BLaER1 treated with 17β-estradiol and CSF1 and Interleukin-3, amounts not matched to agents 10 nM and 100 nM (cell line): ENCODE results near the gene ANO6.
"Not testable (repeated sequence)": the region's sequence is repeated elsewhere in the genome, so short reads cannot be mapped to it uniquely, and the experiment has no call there.

Experiments
- H3K27ac ChIP-seq, 11 experiments: shearing (Covaris generic); formaldehyde crosslinking; 2 replicates each; pipeline ENCODE4 v1.8.1; 2022
- H3K27me3 ChIP-seq, 11 experiments: shearing (Covaris generic); formaldehyde crosslinking; 2 replicates each; pipeline ENCODE4 v1.8.1; 2022
- H3K36me3 ChIP-seq, 11 experiments: shearing (Covaris generic); formaldehyde crosslinking; 2 replicates each; pipeline ENCODE4 v1.8.1; 2022
- H3K4me1 ChIP-seq, 10 experiments: shearing (Covaris generic); formaldehyde crosslinking; 2 replicates each; pipeline ENCODE4 v1.8.1; 2022
- H3K4me2 ChIP-seq, 11 experiments: shearing (Covaris generic); formaldehyde crosslinking; 2 replicates each; pipeline ENCODE4 v1.8.1; 2022
- H3K4me3 ChIP-seq, 10 experiments: shearing (Covaris generic); formaldehyde crosslinking; 2 replicates each; pipeline ENCODE4 v1.8.1; 2022
- H3K9ac ChIP-seq, 11 experiments: shearing (Covaris generic); formaldehyde crosslinking; 2 replicates each; pipeline ENCODE4 v1.8.1; 2022
- H3K9me3 ChIP-seq, 11 experiments: shearing (Covaris generic); formaldehyde crosslinking; replicated peaks in 1 of 11; 2 replicates each; pipeline ENCODE4 v1.8.1; 2022
- H4K20me1 ChIP-seq, 11 experiments: shearing (Covaris generic); formaldehyde crosslinking; 2 replicates each; pipeline ENCODE4 v1.8.1; 2022
- Cebpa-rat ChIP-seq, 11 experiments: shearing (Covaris generic); IDR thresholded peaks; 2 replicates each; pipeline ENCODE4 v1.8.1; 2022

The ANO6 gene

DNA sequence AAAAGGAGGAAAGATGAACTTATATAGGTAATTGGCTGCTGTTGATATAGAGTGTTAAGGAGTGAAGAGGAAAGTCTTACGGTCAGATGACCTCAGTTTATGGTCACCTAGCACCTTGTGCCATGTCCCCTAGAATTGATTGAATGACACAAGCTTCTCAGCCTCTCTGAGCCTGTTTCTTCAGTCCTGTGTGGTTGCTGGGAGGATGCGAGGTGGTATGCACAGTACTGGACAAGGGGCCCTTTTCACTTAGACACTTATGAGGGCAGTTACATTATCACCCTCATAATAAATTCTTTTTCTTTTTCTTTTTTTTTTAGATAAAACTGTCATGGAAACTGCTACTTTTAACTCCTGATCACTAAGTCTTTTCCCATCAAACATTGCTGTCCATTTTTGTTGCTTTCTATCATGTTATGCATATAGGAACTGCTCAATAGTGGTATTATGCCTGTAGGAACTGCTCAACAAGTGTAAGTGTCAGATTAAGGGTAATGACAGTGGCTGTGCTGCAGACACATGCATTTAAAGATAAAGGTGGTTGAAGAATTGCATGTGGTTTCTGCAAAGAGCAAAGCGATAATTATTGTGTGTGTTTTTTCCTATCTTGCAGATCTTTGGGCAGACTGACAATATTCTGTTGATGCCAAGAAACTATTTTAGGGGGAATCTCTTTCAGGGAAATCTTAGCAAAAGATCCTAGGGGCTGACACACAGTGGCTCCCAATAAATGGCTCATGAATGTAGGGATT lies 11.6 kb downstream of the ANO6 start:
- Histone ChIP-seq H3K27me3 (no peaks in the 10 kb centered on the region), H3K27ac (no peak overlapping the region), H3K4me1 (peaks cover 0 to 11% (median 0%) of the 10 kb centered on the region in 10 experiments; a peak in 5 of 20 replicates), H4K20me1 (peaks cover 11 to 69% (median 39%) of the 10 kb centered on the region in 11 experiments), H3K9me3 (no peaks in the 10 kb centered on the region), H3K4me2 (no peak overlapping the region), H3K4me3 (no peak overlapping the region), H3K9ac (no peak overlapping the region), H3K36me3 (peaks cover 19 to 41% (median 26%) of the 10 kb centered on the region in 11 experiments; a peak in 19 of 22 replicates)
- TF ChIP-seq Cebpa-rat (IDR thresholded peaks at IDR 0.05) = no peak

- Histone ChIP-seq H3K4me1 (peaks cover 0 to 45% (median 18%) of the 10 kb centered on the region in 10 experiments; a peak in 13 of 20 replicates), H3K9ac (no peak overlapping the region), H3K36me3 (peaks cover 17 to 44% (median 31%) of the 10 kb centered on the region in 11 experiments; a peak in 19 of 22 replicates), H3K4me2 (peak overlapping the region in 1 of 11 experiments; percentile 1; a peak in 1 of 22 replicates), H3K4me3 (no peak overlapping the region), H3K27ac (no peak overlapping the region), H3K9me3 (peaks cover 0 to 9% (median 5%) of the 10 kb centered on the region in 11 experiments; a peak in 12 of 22 replicates), H3K27me3 (no peaks in the 10 kb centered on the region), H4K20me1 (peaks cover 15 to 68% (median 40%) of the 10 kb centered on the region in 11 experiments; a peak in 16 of 22 replicates)
- no peak for TF ChIP-seq Cebpa-rat (IDR thresholded peaks at IDR 0.05)
Measured at GRCh38 chr12:45231515-45232145, 15.7 kb downstream of the ANO6 start.

GRCh38 chr12:45232146-45232755 lies 16.4 kb downstream of the ANO6 start:
- Histone ChIP-seq H3K9ac (no peak overlapping the region), H3K4me1 (peaks cover 0 to 45% (median 18%) of the 10 kb centered on the region in 10 experiments; a peak in 13 of 20 replicates), H4K20me1 (peaks cover 15 to 64% (median 37%) of the 10 kb centered on the region in 11 experiments; a peak in 16 of 22 replicates), H3K27me3 (no peaks in the 10 kb centered on the region), H3K9me3 (peaks cover 0 to 13% (median 9%) of the 10 kb centered on the region in 11 experiments; a peak in 16 of 22 replicates), H3K4me2 (peak overlapping the region in 3 of 11 experiments; percentile 32 to 53 (median 51); a peak in 6 of 22 replicates), H3K36me3 (peaks cover 17 to 44% (median 31%) of the 10 kb centered on the region in 11 experiments; a peak in 19 of 22 replicates), H3K27ac (no peak overlapping the region), H3K4me3 (no peak overlapping the region)
- TF ChIP-seq Cebpa-rat (IDR thresholded peaks at IDR 0.05) = no peak

- Histone ChIP-seq H3K4me2 (peak overlapping the region in 4 of 11 experiments; percentile 4 to 53 (median 42); a peak in 6 of 22 replicates), H3K4me3 (no peak overlapping the region), H4K20me1 (peaks cover 15 to 58% (median 31%) of the 10 kb centered on the region in 11 experiments; a peak in 16 of 22 replicates), H3K9me3 (peaks cover 0 to 13% (median 9%) of the 10 kb centered on the region in 11 experiments; a peak in 16 of 22 replicates), H3K27ac (no peak overlapping the region), H3K36me3 (peaks cover 14 to 40% (median 31%) of the 10 kb centered on the region in 11 experiments; a peak in 18 of 22 replicates), H3K4me1 (peaks cover 0 to 45% (median 18%) of the 10 kb centered on the region in 10 experiments; a peak in 13 of 20 replicates), H3K27me3 (no peaks in the 10 kb centered on the region), H3K9ac (no peak overlapping the region)
- TF ChIP-seq Cebpa-rat (IDR thresholded peaks at IDR 0.05) = no peak
Measured at GRCh38 chr12:45232756-45233372, 17.0 kb downstream of the ANO6 start.

- Histone ChIP-seq H3K9ac (peak overlapping the region in 5 of 11 experiments; percentile 1 to 61 (median 27); a peak in 3 of 22 replicates), H3K4me3 (no peak overlapping the region), H3K27me3 (no peaks in the 10 kb centered on the region), H3K36me3 (peaks cover 0 to 27% (median 17%) of the 10 kb centered on the region in 11 experiments; a peak in 16 of 22 replicates), H3K4me1 (peaks cover 0 to 45% (median 18%) of the 10 kb centered on the region in 10 experiments; a peak in 13 of 20 replicates), H3K9me3 (peaks cover 0 to 13% (median 9%) of the 10 kb centered on the region in 11 experiments; a peak in 16 of 22 replicates), H3K4me2 (peak overlapping the region in 7 of 11 experiments; percentile 31 to 78 (median 59); a peak in 12 of 22 replicates), H4K20me1 (peaks cover 15 to 44% (median 26%) of the 10 kb centered on the region in 11 experiments; a peak in 16 of 22 replicates), H3K27ac (peak overlapping the region in 8 of 11 experiments; percentile 17 to 66 (median 38); a peak in 12 of 22 replicates)
- no peak for TF ChIP-seq Cebpa-rat (IDR thresholded peaks at IDR 0.05)
Measured at GRCh38 chr12:45234139-45234865, 18.4 kb downstream of the ANO6 start.

DNA sequence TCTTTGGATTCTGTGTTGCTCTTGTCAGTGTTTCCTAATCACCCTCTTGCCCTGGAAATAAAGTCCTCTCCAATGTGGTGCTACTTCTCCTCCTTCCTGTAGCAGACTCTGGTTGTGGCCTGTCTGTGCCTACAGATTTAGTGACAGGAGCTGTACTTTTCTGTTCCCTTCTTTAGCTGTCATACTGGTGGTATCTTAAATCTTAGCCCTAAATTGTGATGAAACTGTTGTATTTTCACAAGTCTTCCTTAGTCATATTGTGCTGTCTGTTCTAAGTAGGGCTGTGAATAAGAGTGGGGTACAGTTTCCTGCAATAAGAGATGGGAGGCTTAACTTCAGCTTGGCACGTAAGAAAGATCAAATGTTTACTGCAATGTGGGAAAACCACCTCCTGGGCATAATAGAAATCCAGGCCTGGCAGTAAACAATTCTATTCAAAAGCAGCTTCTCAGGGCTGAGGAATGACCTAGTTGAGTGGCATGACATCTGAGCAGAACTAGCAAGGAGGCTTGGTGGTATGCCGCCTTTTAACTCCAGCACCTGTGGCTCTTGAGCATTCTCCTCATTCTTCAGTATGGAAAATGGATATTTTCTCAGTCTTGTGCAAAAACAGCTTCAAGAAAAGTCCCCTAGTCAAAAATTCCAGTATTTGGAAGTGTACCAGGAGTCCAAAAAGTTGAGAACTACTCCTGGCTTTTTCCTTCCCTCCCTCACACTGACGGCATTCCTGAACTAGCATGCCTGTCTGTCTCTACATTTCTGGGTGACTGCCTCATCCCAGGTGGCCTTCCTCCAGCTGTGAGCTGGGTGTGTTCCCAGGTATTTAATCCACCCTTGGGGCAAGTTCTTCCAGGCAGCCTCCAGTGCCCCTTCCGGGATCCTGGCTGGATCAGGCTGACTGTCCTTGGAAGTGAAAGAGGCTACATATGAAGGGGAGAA lies 19.5 kb downstream of the ANO6 start:
- Histone ChIP-seq H3K4me1 (peaks cover 0 to 45% (median 18%) of the 10 kb centered on the region in 10 experiments; a peak in 13 of 20 replicates), H3K27me3 (no peaks in the 10 kb centered on the region), H3K9me3 (peaks cover 0 to 13% (median 9%) of the 10 kb centered on the region in 11 experiments; a peak in 16 of 22 replicates), H3K9ac (peak overlapping the region in 4 of 11 experiments; percentile 1 to 61 (median 24); a peak in 3 of 22 replicates), H3K36me3 (peaks cover 0 to 19% (median 15%) of the 10 kb centered on the region in 11 experiments; a peak in 15 of 22 replicates), H3K4me3 (no peak overlapping the region), H3K27ac (peak overlapping the region in 9 of 11 experiments; percentile 17 to 66 (median 37); a peak in 12 of 22 replicates), H3K4me2 (peak overlapping the region in 6 of 11 experiments; percentile 36 to 78 (median 64); a peak in 11 of 22 replicates), H4K20me1 (peaks cover 15 to 44% (median 26%) of the 10 kb centered on the region in 11 experiments; a peak in 16 of 22 replicates)
- TF ChIP-seq Cebpa-rat (IDR thresholded peaks at IDR 0.05) = no peak

DNA sequence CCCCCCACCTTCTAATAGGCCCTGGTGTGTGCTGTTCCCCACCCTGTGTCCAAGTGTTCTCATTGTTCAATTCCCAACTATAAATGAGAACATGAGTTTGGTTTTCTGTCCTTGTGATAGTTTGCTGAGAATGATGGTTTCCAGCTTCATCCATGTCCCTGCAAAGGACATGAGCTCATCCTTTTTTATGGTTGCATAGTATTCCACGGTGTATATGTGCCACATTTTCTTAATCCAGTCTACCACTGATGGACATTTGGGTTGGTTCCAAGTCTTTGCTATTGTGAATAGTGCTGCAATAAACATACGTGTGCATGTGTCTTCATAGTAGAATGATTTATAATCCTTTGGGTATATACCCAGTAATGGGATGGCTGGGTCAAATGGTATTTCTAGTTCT lies 20.5 kb downstream of the ANO6 start:
- not testable (repeated sequence) for H3K27ac ChIP-seq, H3K4me3 ChIP-seq, H3K9ac ChIP-seq, H3K4me2 ChIP-seq, H3K27me3 ChIP-seq
- peaks cover 0 to 18% (median 11%) of the 10 kb centered on the region in 11 experiments; a peak in 13 of 22 replicates for H3K36me3 ChIP-seq
- peaks cover 0 to 45% (median 18%) of the 10 kb centered on the region in 10 experiments; a peak in 13 of 20 replicates for H3K4me1 ChIP-seq
- H3K9me3 ChIP-seq = peaks cover 0 to 13% (median 9%) of the 10 kb centered on the region in 11 experiments; a peak in 16 of 22 replicates
- H4K20me1 ChIP-seq = peaks cover 15 to 44% (median 26%) of the 10 kb centered on the region in 11 experiments; a peak in 16 of 22 replicates
